GM21825 (cell line): ENCODE data around the gene MEG3.

ENCODE experiments used
- ATAC-seq: cut with Tn5 transposase; IDR thresholded peaks from one replicate; pipeline ENCODE4 v1.9.1; 2021; ENCODE audit warnings: mild to moderate bottlenecking, moderate library complexity; ENCODE audit not compliant: unreplicated experiment

Gene MEG3

DNA sequence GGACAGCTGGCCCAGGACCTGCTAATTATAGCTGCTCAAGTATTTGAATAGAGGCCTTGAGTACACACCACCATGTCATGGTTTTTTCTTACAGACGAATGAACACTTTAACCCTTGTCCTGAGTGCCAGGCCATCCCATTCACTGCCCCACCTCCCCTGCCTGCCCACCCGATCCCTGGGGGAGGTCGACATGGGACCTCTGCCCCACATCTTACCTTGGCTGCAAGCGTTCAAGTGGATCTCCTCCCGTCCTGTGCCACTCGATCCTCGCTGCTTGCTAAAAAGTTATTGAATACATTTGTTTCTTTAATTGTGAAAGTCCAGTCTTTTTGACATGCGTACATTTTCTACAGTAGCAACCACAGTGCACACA, 67.3 kb downstream of the MEG3 start:
- no peak for ATAC-seq

DNA sequence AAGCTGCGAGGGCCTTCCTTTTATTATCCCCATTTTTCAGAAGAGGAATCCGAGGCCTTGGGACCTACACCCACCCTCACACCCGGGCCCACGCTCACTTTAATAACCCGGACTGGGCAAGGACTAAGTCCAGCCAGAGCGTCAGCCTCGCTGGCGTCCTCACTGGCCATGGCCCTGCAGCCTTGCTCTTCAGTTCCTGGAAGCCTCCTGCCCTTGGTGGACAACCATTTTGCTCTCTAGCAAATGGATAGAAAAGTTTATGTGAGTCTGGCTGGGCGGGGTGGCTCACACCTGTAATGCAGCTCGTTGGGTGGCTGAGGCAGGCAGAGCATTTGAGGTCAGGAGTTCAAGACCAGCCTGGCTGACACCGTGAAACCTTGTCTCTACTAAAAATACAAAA, 67.8 kb downstream of the MEG3 start:
- no peak for ATAC-seq

DNA sequence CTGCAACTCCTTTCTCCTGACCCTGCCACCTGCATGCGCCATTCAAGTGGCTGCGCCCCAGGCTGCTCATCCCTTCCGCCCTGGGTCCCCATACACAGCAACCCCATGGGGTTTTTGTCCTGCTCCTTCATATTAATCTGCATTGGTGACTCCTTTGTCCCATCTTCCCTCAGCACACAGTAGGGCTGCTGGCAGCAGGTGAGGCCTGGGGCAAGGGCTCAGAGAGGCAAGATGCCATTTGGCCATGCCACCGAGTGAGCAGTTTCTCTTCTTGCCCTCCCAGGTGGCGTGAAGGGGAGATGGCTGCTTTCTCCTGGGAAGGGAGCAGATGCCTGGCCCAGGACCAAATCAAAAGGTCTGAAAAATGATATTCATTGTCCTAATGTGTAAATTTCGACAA, 68.5 kb downstream of the MEG3 start:
- no peak for ATAC-seq

DNA sequence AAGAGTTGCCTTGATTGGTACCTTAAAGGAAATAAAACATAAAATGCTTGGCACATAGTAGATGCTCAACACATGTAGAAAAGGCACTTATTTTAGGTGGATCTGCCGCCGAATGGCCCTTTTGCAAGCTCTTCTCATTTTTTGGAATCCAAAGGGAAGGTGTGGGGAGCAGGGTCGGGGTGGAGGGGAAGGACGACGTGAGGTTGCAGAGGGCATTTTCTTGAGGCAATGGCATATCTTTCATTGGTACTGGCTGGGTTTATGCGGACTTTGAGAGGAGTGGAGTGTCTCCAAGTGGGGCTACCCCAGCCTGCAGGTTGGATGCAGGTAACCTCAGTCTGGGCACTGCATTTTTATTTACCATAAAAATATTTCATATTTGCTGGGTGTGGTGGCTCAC, 69.5 kb downstream of the MEG3 start:
- ATAC-seq = no peak

DNA sequence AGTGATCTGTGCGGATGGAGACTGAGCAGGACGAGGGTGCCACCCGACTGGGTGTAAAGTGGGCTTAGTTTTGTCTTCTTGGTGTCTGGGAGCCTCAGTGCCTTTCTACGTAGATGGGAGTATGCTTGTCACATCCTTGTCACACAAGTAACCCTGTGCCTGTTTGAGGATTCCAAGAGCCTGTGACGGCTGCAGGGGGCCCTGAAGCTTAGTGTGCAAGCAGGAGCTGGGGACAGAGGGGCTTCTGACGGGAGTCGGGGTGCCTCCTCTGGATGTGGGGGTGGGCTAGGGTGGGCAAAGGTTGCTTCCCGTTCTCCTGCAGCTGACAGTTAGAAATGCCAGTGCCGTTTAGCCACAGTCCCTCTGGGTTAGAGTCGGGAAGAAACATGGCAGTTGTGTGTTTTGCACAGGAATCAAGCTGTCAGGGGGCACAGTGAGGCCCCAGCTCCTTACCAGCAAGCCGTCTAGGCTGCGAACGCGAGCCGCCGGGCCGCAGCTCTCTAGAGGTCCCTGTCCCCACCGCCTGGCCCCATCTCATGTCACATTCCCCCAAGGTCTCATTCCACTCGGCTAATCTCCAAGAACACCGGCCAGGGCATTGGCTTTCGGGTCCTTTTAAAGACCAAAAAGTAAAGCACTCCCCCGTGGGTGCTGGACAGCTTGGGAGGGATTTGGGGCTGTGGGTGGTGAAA, 70.6 kb downstream of the MEG3 start:
- no peak for ATAC-seq

DNA sequence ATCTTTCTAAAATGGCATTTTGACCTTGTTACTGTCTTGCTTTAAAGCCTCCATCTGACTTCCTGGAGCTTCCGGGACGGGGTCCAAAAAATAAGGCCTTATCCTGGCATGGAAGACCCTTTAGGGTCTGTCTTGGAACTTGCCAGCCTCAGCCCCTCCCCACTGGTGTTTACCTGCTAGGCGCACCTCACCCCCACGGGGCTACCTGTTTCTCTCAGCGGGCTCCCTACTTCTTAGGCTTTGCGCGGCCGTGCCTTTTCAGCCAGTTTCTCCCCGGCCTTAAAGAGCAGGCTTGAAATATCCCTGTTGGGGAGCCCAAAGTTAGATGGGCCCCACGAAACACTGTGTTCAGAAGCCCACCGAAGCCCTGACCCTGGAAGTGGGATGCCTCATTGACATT, 72.5 kb downstream of the MEG3 start:
- no peak for ATAC-seq

DNA sequence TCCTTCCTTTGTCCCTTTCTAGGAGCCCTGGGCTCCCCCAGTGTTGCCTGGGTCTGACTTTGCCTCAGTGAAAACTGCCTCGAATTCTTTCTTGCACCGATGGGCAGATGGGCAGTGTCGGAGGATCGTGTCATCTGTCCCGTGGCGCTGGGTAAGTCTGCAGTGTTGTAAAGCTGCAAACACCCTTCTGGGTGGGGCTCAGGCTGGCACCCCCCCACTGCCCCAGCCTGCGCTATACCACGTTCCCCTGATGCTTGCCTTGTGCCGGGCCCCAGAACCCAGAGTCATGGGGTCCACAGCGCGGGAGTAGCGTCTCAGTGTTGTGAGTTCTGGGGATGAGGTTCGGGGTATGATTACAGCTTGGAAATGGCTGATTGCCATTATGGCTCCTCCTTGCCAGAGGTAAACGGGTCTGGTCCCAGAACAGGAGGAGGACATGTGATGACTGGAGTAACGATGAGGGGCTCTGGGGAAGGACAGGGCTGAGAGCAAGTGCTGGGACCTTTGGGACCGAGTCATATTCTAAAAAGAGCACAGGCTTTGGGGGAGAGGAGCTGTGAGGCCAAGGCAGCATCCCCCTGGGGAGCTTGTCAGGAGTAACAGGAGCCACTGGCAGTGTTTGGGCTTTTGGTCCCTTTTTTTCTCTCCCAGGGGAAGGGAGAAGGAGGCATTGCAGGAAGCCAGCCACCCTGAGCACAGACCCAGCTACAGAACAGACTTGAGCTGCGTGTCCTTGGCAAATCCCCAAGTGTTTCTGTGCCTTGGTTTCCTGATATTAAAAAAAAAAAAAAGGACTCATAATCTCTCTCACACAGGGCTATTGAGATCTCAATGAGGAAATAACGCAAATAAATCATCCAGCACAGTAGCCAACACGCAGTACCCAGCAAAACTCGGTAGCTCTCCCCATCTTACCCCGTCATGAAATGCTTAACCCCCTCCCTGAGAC, 73.3 kb downstream of the MEG3 start:
- no peak for ATAC-seq

DNA sequence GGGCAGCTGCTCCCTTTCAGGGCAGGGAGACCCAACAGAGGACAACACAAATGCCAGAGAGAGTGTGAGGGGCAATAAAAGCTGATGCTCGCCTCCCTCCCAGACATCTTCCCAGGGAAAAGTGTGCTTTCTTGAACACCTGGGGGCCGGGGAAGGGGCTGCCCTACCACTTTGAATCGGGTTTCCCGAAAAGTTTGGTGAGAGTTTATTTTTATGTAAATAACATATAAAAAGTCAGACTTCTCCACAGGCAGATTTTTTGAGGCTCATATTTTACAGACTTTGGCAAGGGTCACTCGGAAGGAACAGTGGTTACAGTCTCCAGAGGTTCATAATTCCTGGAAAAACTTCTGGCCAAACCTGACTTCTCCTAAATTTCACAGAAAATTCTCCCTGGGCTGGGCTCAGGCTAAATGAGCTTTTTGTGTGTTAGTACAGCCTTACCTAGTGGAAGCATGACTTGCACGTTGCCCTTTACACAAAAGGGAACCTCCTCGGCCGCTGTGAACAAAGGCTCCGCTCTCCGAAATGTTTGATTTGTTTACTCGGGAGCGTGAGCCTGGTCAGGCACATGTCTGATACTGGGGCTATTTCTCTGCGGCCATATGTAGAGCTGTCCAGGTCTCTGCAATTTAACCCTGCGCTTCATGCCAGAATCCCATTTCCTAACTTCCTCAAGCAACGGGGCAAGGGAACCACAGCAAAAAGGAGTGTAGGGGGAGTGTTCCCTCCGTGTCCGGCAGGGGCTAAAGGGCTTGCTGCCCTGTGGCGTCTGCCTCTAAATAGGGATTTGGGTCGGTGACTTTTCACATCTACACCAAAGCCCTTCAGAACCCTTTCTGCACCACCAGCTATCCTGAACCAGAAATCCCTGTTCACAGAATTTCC, 74.2 kb downstream of the MEG3 start:
- no peak for ATAC-seq

DNA sequence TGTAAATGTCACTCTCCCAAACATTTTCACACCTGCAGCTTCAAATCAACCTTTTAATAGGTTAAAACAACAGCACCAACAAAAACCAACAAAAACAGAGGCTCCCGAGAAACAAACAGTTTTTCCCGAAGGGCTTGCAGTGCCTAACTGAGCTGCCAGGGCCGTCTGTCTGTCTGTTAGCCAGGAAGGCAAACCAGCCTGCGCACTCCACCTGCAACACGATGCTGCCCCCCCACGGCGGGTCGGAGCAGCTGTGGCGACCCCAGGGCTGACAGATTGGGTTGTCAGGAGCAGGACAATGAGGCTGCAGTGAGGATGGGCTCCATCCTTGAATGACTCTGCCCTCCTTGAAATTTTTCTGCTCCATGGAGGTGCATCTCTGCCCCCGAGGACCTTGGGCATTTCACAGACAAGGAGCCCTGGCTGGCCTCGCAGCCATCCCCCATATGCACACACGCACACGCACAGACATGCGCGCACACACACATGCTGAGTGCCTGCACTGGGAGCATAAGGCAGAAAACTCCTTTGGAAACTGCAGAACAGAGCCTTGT, 75.0 kb downstream of the MEG3 start:
- no peak for ATAC-seq

DNA sequence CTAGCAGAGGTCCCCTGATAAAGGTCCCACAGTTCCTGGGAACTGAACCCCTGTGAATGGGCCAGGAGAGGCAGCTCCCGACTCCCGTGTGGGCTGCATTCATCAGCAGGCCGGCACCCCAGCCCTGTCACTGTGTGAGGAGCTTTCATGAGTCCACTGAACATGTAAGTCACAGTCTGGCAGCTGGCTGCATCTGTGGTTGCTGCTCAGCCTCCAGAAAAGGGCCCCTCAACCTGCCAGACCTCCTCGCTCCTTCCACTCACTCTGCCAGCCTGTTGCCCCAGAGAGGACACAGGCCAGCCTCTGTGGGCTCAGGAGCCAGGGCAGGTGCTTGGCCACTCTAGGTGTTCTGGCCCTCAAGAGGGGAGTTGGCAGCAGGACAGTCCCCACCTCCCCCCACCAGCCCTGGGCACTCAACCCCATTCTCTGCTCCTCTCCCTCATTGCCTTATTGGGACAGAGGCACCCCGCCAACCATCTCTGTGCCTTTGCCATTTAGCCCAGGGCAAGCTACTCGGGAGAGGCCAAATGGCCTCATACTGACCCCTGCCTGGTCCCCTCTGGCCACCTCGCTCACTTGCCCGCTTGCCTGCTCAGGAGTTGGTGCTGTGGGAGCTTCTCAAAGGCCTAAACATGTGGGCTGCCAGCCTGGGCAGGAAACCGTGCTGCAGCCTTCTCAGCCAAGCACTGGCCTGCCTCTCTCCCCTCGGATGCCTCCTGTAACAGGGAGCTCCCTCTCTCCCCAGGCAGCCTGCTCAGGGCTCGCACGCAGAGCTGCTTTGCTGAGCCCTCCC, 75.7 kb downstream of the MEG3 start:
- ATAC-seq = no peak

DNA sequence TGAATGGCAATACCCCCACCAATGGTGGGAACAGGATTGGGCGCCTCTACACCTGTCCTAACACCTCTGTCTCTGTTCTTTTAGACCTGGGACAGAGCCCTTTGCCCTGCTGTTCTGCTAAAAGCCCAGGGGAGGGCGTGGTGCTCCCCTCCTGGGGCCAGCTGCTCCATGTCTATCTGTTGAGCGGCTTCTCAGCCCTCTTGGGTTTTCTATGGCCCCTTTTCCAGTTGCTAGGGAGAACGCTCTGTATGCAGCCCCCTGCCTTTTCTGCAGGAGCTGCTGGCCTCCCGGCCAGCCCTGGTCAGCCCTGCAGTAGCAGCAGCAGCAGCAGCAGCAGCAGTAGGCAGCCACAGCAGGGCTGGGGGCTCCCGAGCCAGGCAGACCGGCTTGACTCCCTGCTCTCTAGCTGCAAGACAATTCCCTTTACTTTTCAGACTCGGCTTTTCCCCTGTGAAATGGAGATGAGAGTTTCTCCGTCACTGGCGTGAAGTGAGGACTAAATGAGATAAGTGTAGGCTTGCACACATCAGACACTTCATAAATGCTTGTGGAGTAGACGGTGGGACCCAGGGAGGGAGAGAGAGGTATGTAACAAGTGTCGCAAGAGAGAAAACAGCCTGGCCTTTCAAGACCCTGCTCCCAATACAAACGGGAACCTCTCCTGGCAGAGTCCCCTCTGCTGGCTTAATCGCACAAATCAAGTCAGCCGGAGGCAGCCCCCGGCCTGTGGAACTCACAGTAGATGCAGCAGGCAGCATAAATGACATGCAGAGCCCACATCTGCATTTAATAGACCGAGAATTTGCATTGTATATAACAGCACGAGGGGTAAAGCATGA, 76.6 kb downstream of the MEG3 start:
- no peak for ATAC-seq

DNA sequence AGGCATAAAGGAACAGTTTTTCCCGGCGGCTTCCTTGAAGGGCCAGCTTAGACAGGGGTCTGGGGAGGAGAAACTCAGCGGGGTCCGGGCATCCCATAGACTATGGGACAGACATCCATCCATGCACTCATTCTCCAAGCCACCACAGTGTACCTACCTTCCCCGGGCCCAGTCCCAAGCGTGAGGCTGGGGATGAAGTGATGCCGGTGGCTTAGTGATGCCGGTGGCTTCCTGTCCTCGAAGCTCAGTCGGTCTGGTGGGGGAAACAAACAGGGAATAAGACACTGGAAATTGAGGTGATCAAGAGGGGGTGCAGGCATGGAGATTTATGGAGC, 77.2 kb downstream of the MEG3 start:
- ATAC-seq = no peak

DNA sequence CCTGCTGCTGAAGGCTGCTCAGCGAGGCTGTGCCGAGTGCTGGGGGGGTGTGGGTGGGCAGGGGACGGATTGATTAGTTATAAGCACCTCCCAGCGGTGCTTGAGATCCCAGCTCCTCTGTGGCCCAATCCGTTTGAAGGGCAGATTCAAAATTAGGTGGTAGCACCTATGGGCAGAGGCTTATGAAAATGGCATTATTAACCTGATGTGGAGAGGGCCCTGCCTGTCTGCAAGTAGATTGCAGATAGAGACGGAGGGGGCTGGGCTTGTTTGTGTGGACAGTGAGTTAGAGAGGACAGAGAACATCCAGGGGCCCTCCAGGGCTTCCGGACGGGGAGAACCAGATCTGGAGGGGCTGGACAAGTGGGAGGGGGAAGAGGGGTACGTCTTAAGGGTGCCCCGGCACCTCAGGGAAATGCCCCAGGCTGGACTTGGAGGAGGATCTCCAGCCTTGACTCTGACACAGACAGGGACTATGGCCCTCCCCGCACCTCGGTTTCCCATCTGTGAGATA, 77.8 kb downstream of the MEG3 start, which contains the start of gene RTL1:
RTL1 (minus strand) TSS at position 51 of the 514 bp plus-strand sequence. CDS start 18,934 bp downstream, outside the sequence.
- ATAC-seq = no peak

DNA sequence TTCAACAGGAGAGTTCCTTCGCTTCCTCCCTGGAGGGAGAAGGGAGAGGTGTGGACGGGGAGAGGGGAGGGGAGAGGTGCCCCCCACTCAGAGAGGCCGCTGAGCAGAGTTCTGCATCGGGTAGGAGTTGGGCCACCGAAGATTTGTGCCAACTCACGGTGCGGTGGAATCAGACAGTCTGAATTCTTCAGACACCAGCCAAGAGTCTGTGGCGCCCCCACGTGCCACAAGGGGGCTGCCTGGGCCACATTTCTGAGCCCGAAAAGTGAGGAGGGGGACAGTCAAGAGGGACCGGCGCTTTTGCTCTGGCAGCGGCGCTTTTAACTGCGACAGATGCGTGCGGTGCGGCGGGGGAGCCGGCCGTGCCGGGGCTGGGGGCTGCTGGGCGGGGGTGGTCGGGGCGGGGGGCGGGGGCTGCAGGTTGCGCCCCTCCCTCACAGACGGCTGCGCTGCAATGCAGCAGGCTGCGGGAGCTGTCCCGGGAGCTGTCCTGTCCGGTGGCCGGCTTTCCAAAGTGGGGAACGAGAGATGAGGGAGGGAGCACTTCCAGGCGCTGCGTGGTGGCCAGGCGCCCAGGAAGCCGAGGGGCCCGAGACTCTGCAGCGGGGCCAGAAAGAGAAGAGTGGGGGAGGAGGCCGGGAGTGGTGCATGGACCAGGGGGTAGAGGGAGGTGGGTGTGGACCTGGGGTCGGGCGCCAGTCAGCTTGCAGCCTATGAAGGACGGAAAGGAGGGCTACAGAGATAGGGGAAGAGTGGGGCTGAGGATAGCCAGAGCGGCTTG, 78.6 kb downstream of the MEG3 start:
- no peak for ATAC-seq

DNA sequence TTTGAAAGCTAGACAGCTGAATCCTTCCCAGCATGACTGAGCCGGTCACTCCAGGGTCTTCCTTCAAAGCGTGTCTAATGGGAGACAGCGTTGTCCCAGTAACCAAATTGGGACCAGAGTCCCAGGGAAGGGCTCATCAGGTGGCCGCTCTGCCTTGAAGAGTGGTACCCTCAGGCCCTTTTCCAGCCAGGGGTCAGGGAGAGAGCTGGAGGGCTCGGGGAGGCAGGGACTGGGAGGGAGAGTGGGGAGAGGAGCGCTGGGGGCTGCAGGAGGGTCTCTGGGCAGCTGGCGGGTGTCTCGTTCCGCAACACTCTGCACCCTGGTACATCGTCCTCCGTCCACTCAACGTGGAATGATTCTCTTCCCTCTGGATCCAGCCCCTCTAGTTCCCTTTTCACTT, 79.2 kb downstream of the MEG3 start:
- no peak for ATAC-seq

DNA sequence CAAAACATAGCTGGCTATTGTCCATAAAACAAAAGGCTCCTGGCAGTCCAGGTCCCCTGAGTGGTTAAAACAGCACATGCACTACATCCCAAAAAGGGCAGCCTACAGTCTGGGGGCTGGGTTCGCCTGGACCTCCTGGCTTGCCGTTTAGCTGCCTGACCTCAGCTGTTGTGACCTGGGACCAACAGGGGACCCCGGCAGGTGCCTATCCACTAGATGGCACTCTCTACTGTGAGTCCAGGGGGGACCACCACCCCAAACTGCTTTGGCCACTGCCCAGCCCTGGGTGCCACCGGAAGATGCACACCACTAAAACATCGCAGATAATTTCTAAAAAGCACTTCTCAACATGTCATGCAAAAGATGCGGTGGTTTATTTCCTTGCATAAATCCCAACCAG, 80.5 kb downstream of the MEG3 start:
- ATAC-seq = no peak

DNA sequence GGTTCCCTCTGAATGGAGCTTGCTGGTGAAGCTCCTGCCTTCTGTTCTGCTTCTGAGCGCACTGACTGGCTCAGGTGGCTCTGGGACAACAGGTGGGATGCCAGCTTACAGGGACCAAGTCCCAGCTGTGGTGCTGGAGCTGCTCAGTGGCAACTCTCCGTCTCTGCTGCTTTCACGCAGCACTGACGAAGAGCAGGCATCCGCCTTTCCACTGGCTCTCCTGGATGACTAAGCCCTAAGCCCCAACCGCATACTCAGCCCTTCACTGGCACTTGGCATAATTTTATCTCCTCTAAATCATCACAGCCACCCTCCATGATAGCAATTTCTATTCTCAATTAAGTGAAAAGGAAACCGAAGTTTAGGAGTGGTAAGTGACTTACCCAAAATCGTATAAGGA, 81.3 kb downstream of the MEG3 start:
- ATAC-seq = no peak

DNA sequence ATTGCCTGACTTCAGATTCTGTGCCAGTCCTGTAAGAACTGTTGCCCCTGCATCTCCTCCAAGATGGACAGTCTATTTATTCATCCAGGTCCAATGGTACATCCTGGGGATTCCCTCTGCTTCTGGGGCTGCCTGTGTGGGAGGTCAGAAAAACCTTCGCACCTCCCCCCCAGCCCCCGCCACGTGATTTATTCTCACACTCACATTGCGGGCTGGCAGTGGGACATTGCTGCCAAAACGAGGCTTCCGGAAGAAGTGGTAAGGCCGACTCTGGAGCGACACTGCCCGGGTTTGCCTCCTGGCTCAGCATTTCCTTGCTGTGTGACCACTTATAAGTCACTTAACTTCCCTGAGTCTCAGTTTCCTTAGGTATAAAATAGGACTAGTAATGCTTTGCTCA, 83.5 kb downstream of the MEG3 start:
- no peak for ATAC-seq
